SU-DHL-6 (cell line): ENCODE results near the gene FAM98C.
"Not testable (repeated sequence)": the region's sequence is repeated elsewhere in the genome, so short reads cannot be mapped to it uniquely, and the experiment has no call there.

Experiments used
- EZH2phosphoT487 ChIP-seq: fragments of 200-600 bp; sonication (generic), shearing (Covaris generic); conservative IDR thresholded peaks from 2 replicates; pipeline ENCODE4 v1.6.1; 2018; ENCODE audit warnings: mild to moderate bottlenecking, antibody characterized with exemption, low read length, moderate library complexity, mixed read lengths
- TF ChIP-seq, protein P1 (sequence below): fragments of 200-600 bp; sonication (generic); IDR thresholded peaks from one replicate; pipeline ENCODE4 v1.5.1; 2017; ENCODE audit warnings: antibody characterized with exemption, mild to moderate bottlenecking, low read length, moderate library complexity; ENCODE audit not compliant: insufficient read depth, poor library complexity, severe bottlenecking

GRCh38 chr19:38410407-38410806, 7.5 kb downstream of the FAM98C start:
- TF ChIP-seq, protein P1, sequence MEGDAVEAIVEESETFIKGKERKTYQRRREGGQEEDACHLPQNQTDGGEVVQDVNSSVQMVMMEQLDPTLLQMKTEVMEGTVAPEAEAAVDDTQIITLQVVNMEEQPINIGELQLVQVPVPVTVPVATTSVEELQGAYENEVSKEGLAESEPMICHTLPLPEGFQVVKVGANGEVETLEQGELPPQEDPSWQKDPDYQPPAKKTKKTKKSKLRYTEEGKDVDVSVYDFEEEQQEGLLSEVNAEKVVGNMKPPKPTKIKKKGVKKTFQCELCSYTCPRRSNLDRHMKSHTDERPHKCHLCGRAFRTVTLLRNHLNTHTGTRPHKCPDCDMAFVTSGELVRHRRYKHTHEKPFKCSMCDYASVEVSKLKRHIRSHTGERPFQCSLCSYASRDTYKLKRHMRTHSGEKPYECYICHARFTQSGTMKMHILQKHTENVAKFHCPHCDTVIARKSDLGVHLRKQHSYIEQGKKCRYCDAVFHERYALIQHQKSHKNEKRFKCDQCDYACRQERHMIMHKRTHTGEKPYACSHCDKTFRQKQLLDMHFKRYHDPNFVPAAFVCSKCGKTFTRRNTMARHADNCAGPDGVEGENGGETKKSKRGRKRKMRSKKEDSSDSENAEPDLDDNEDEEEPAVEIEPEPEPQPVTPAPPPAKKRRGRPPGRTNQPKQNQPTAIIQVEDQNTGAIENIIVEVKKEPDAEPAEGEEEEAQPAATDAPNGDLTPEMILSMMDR = not testable (repeated sequence)
- not testable (repeated sequence) for TF ChIP-seq EZH2phosphoT487
